CD8-positive, alpha-beta memory T cell (primary cell): ENCODE results near the gene FAM89B. TPM values are rescaled to one million over a fixed set of nuclear protein-coding genes. Genes with fewer than 3 reads are reported as not detected.

ENCODE experiments used
- CTCF ChIA-PET: fragments of 350-600 bp; sonication (Branson Sonifier 250); formaldehyde crosslinking; loops from one replicate; lab custom pipeline; 2021; ENCODE audit warnings: antibody characterized with exemption; lab: Charles Lee
- POLR2A ChIA-PET: fragments of 350-600 bp; sonication (Branson Sonifier 250); formaldehyde crosslinking; loops from one replicate; lab custom pipeline; 2021; ENCODE audit warnings: antibody characterized with exemption; lab: Charles Lee
- DNase-seq, 5 donors: peaks; one replicate each; pipeline versions ENCODE4 v3.0.0 to v3.0.0-alpha.2; 2020 to 2022; ENCODE audit warnings: mixed read lengths in 1 of 5
- H3K27ac ChIP-seq: one replicate; pipeline ENCODE4 v1.7.0; 2013; ENCODE audit warnings: low read depth, mild to moderate bottlenecking, low read length, moderate library complexity
- H3K27me3 ChIP-seq: 2 replicates; pipeline ENCODE4 v1.7.0; 2013; ENCODE audit warnings: low read length, mild to moderate bottlenecking; ENCODE audit not compliant: insufficient read depth, poor library complexity, severe bottlenecking
- H3K36me3 ChIP-seq: 2 replicates; pipeline ENCODE4 v1.7.0; 2013; ENCODE audit warnings: mild to moderate bottlenecking, low read length, moderate library complexity; ENCODE audit not compliant: insufficient read depth
- H3K4me1 ChIP-seq: 2 replicates; pipeline ENCODE4 v1.7.0; 2013; ENCODE audit warnings: mild to moderate bottlenecking, low read length, moderate library complexity; ENCODE audit not compliant: insufficient read depth
- H3K4me3 ChIP-seq: 2 replicates; pipeline ENCODE4 v1.7.0; 2013; ENCODE audit warnings: mild to moderate bottlenecking, low read length
- H3K9me3 ChIP-seq: 2 replicates; pipeline ENCODE4 v1.7.0; 2013; ENCODE audit warnings: mild to moderate bottlenecking, low read length
- H3K27ac Mint-ChIP-seq, 8 donors: one replicate each; pipeline ENCODE4 v1.8.0; 2020 to 2021; ENCODE audit warnings: mixed read lengths in 8 of 8, mild to moderate bottlenecking in 6 of 8, inconsistent platforms in 3 of 8, moderate library complexity in 3 of 8
- H3K27me3 Mint-ChIP-seq, 2 donors: one replicate each; pipeline ENCODE4 v1.8.0; 2020 to 2021; ENCODE audit warnings: mixed read lengths in 2 of 2, mild to moderate bottlenecking in 1 of 2, moderate library complexity in 1 of 2
- H3K36me3 Mint-ChIP-seq, 3 donors: one replicate each; pipeline ENCODE4 v1.8.0; 2020 to 2021; ENCODE audit warnings: mixed read lengths in 3 of 3, inconsistent platforms in 1 of 3, mild to moderate bottlenecking in 1 of 3
- H3K4me1 Mint-ChIP-seq, 3 donors: one replicate each; pipeline ENCODE4 v1.8.0; 2020 to 2021; ENCODE audit warnings: mixed read lengths in 3 of 3, inconsistent platforms in 1 of 3, mild to moderate bottlenecking in 1 of 3
- H3K4me3 Mint-ChIP-seq, 7 donors: one replicate each; pipeline ENCODE4 v1.8.0; 2020 to 2021; ENCODE audit warnings: mixed read lengths in 7 of 7, mild to moderate bottlenecking in 6 of 7, moderate library complexity in 4 of 7, inconsistent platforms in 2 of 7
- H3K9me3 Mint-ChIP-seq, 5 donors: one replicate each; pipeline ENCODE4 v1.8.0; 2020 to 2022; ENCODE audit warnings: mixed read lengths in 5 of 5, mild to moderate bottlenecking in 3 of 5, moderate library complexity in 2 of 5, inconsistent platforms in 1 of 5
- polyA plus RNA-seq: library from polyadenylated mRNA; unstranded; fragments of 300-500 nt; fragmentation: Illumina TruSeq; gene quantifications from one replicate; pipeline ENCODE4 v1.2.3, GENCODE V29; 2021
- total RNA-seq, 2 experiments: library from RNA; stranded (reverse); gene quantifications; one replicate each; pipeline ENCODE4 v1.2.3, GENCODE V29; 2021

Gene FAM89B
- total and polyA plus RNA-seq, 3 experiments from 2014 or later = 30.8 to 138 (median 34.1) TPM

GRCh38 chr11:65539744-65540289, 32.5 kb upstream of the FAM89B start:
- H3K4me1 Mint-ChIP-seq = peaks cover 11 to 16% (median 12%) of the 10 kb centered on the region in 3 donors
- Histone ChIP-seq H3K4me1 (peaks cover 10% of the 10 kb centered on the region), H3K4me3 (peak overlapping the region; percentile 74), H3K9me3 (no peaks in the 10 kb centered on the region), H3K27me3 (no peaks in the 10 kb centered on the region), H3K27ac (peak overlapping the region; percentile 24), H3K36me3 (no peaks in the 10 kb centered on the region)
- POLR2A ChIA-PET = interaction anchor here (0.8 to 2.9 kb wide), 14 partner anchors 12 to 512 kb away, joined by 3 to 34 read pairs (median 4); partner anchors contain the start of genes EHBP1L1, FAM89B, PCNX3 and RELA
- peaks cover 0 to 30% (median under 1%) of the 10 kb centered on the region in 3 donors for H3K36me3 Mint-ChIP-seq
- peak overlapping the region; percentile 82 to 94 (median 87) for H3K4me3 Mint-ChIP-seq
- H3K9me3 Mint-ChIP-seq = no peaks in the 10 kb centered on the region
- H3K27me3 Mint-ChIP-seq = no peaks in the 10 kb centered on the region
- no peak for DNase-seq
- peak overlapping the region in 5 of 8 donors; percentile 63 to 93 (median 81) for H3K27ac Mint-ChIP-seq
- CTCF ChIA-PET = interaction anchor here (0.6 to 12.4 kb wide), 23 partner anchors 8 to 231 kb away, joined by 3 to 258 read pairs (median 7); partner anchors contain the start of genes EHBP1L1, FAM89B, KCNK7 and LTBP3

GRCh38 chr11:65540290-65541092, 31.8 kb upstream of the FAM89B start:
- peak overlapping the region; percentile 82 to 94 (median 87) for H3K4me3 Mint-ChIP-seq
- H3K4me1 ChIP-seq = peaks cover 11% of the 10 kb centered on the region
- no peaks in the 10 kb centered on the region for H3K36me3 ChIP-seq
- POLR2A ChIA-PET = interaction anchor here (0.6 to 2.9 kb wide), 21 partner anchors 11 to 511 kb away, joined by 3 to 34 read pairs (median 4); partner anchors contain the start of genes EHBP1L1, FAM89B, PCNX3 and RELA
- peaks cover 13 to 20% (median 14%) of the 10 kb centered on the region in 3 donors for H3K4me1 Mint-ChIP-seq
- H3K4me3 ChIP-seq = peak overlapping the region; percentile 74
- H3K27me3 ChIP-seq = no peaks in the 10 kb centered on the region
- H3K36me3 Mint-ChIP-seq = peaks cover 0 to 26% (median 0%) of the 10 kb centered on the region in 3 donors
- H3K27ac Mint-ChIP-seq = peak overlapping the region; percentile 78 to 93 (median 84)
- peak; percentile 83 to 92 (median 89) for DNase-seq
- H3K9me3 Mint-ChIP-seq = no peaks in the 10 kb centered on the region
- H3K9me3 ChIP-seq = no peaks in the 10 kb centered on the region
- peak overlapping the region; percentile 44 for H3K27ac ChIP-seq
- CTCF ChIA-PET = interaction anchor here (0.6 to 12.4 kb wide), 30 partner anchors 8 to 230 kb away, joined by 3 to 258 read pairs (median 5); partner anchors contain the start of genes EHBP1L1, FAM89B, KCNK7 and LTBP3
- H3K27me3 Mint-ChIP-seq = no peaks in the 10 kb centered on the region

GRCh38 chr11:65541093-65541982, 31.0 kb upstream of the FAM89B start:
- H3K36me3 Mint-ChIP-seq = peaks cover 0 to 18% (median 0%) of the 10 kb centered on the region in 3 donors
- Histone ChIP-seq H3K36me3 (no peaks in the 10 kb centered on the region), H3K27me3 (no peaks in the 10 kb centered on the region), H3K9me3 (no peaks in the 10 kb centered on the region), H3K27ac (peak overlapping the region; percentile 44), H3K4me3 (peak overlapping the region; percentile 74), H3K4me1 (peaks cover 20% of the 10 kb centered on the region)
- ChIA-PET POLR2A (interaction anchor here (0.6 to 2.9 kb wide), 19 partner anchors 10 to 510 kb away, joined by 3 to 34 read pairs (median 4); partner anchors contain the start of genes EHBP1L1, FAM89B, PCNX3 and RELA), CTCF (interaction anchor here (0.7 to 12.4 kb wide), 26 partner anchors 8 to 174 kb away, joined by 3 to 258 read pairs (median 6); partner anchors contain the start of genes EHBP1L1, FAM89B, KCNK7 and LTBP3)
- H3K27me3 Mint-ChIP-seq = no peaks in the 10 kb centered on the region
- H3K4me3 Mint-ChIP-seq = peak overlapping the region; percentile 82 to 94 (median 87)
- DNase-seq = no peak
- H3K9me3 Mint-ChIP-seq = no peaks in the 10 kb centered on the region
- peak overlapping the region; percentile 70 to 93 (median 84) for H3K27ac Mint-ChIP-seq
- peaks cover 20 to 28% (median 22%) of the 10 kb centered on the region in 3 donors for H3K4me1 Mint-ChIP-seq

- Histone ChIP-seq H3K4me1 (peaks cover 32% of the 10 kb centered on the region), H3K4me3 (no peak overlapping the region), H3K36me3 (no peaks in the 10 kb centered on the region), H3K9me3 (no peaks in the 10 kb centered on the region), H3K27me3 (no peaks in the 10 kb centered on the region), H3K27ac (no peak overlapping the region)
- DNase-seq = no peak
- Mint-ChIP-seq H3K4me3 (peak overlapping the region in 1 of 7 donors; percentile 66), H3K27me3 (no peaks in the 10 kb centered on the region), H3K9me3 (no peaks in the 10 kb centered on the region), H3K36me3 (peaks cover 0 to 9% (median 0%) of the 10 kb centered on the region in 3 donors), H3K4me1 (peaks cover 26 to 38% (median 35%) of the 10 kb centered on the region in 3 donors), H3K27ac (peak overlapping the region in 5 of 8 donors; percentile 11 to 81 (median 47))
- POLR2A ChIA-PET = interaction anchor here (4.7 kb wide), 1 partner anchor 45 kb away, joined by 16 read pairs; no protein-coding TSS in a partner anchor
- CTCF ChIA-PET = interaction anchor here (1.0 to 12.4 kb wide), 9 partner anchors 10 to 74 kb away, joined by 3 to 258 read pairs (median 36); partner anchors contain the start of genes FAM89B, KCNK7, LTBP3 and SCYL1
Measured at GRCh38 chr11:65542738-65543390, 29.5 kb upstream of the FAM89B start.

GRCh38 chr11:65545853-65546216, 26.5 kb upstream of the FAM89B start:
- peaks cover 1 to 10% (median 3%) of the 10 kb centered on the region in 3 donors for H3K36me3 Mint-ChIP-seq
- DNase-seq = no peak
- peaks cover 46% of the 10 kb centered on the region for H3K4me1 ChIP-seq
- ChIA-PET POLR2A (interaction anchor here (0.7 to 4.7 kb wide), 7 partner anchors 17 to 130 kb away, joined by 3 to 16 read pairs (median 9); partner anchors contain the start of genes EHBP1L1, FAM89B and ZNRD2), CTCF (interaction anchor here (1.0 to 12.4 kb wide), 5 partner anchors 20 to 45 kb away, joined by 3 to 258 read pairs (median 8); partner anchors contain the start of genes FAM89B, KCNK7 and ZNRD2)
- H3K4me3 ChIP-seq = peak overlapping the region; percentile 14
- peak overlapping the region; percentile 26 to 90 (median 68) for H3K4me3 Mint-ChIP-seq
- no peaks in the 10 kb centered on the region for H3K9me3 Mint-ChIP-seq
- H3K36me3 ChIP-seq = no peaks in the 10 kb centered on the region
- H3K27me3 Mint-ChIP-seq = no peaks in the 10 kb centered on the region
- H3K27ac ChIP-seq = peak overlapping the region; percentile 53
- H3K27me3 ChIP-seq = no peaks in the 10 kb centered on the region
- peaks cover 39 to 52% (median 51%) of the 10 kb centered on the region in 3 donors for H3K4me1 Mint-ChIP-seq
- no peaks in the 10 kb centered on the region for H3K9me3 ChIP-seq
- H3K27ac Mint-ChIP-seq = peak overlapping the region; percentile 86 to 97 (median 94)

GRCh38 chr11:65546217-65546958, 25.9 kb upstream of the FAM89B start:
- H3K9me3 ChIP-seq = no peaks in the 10 kb centered on the region
- POLR2A ChIA-PET = interaction anchor here (0.6 to 4.7 kb wide), 13 partner anchors 11 to 271 kb away, joined by 3 to 16 read pairs (median 4); partner anchors contain the start of genes EHBP1L1, FAM89B, MALAT1 and ZNRD2
- H3K27me3 ChIP-seq = no peaks in the 10 kb centered on the region
- H3K4me3 ChIP-seq = peak overlapping the region; percentile 54
- Mint-ChIP-seq H3K9me3 (no peaks in the 10 kb centered on the region), H3K27ac (peak overlapping the region; percentile 86 to 97 (median 94)), H3K4me3 (peak overlapping the region; percentile 68 to 90 (median 83)), H3K27me3 (no peaks in the 10 kb centered on the region), H3K36me3 (peaks cover 1 to 12% (median 3%) of the 10 kb centered on the region in 3 donors), H3K4me1 (peaks cover 38 to 49% (median 48%) of the 10 kb centered on the region in 3 donors)
- CTCF ChIA-PET = interaction anchor here (0.8 to 12.4 kb wide), 7 partner anchors 10 to 217 kb away, joined by 3 to 258 read pairs (median 4); partner anchors contain the start of genes FAM89B, KCNK7 and ZNRD2
- peaks cover 42% of the 10 kb centered on the region for H3K4me1 ChIP-seq
- DNase-seq = peak; percentile 98 to 99 (median 99)
- H3K27ac ChIP-seq = peak overlapping the region; percentile 53
- no peaks in the 10 kb centered on the region for H3K36me3 ChIP-seq
